GM12878 (cell line): ENCODE results near the gene CALHM3. TPM values are rescaled to one million over a fixed set of nuclear protein-coding genes. Genes with fewer than 3 reads are reported as not detected.

Source experiments
- ATAC-seq: fragments of 200-7000 bp; cut with Tn5 transposase; 3 replicates; pipeline ENCODE4 v1.9.1; 2020; ENCODE audit warnings: mild to moderate bottlenecking, moderate library complexity
- BruUV-seq: library from RNA; stranded (reverse); fragments of 400-500 nt; replicated peaks from 2 replicates; lab custom pipeline; 2021; lab: Mats Ljungman, UMichigan
- CTCF ChIA-PET: fragments of 300-600 bp; sonication (Branson Sonifier 250); formaldehyde crosslinking; extraction: SDS; loops from one replicate; lab custom pipeline; 2021; ENCODE audit warnings: inconsistent platforms; lab: Yijun Ruan, JAX
- POLR2A ChIA-PET: fragments of 350-600 bp; formaldehyde crosslinking; extraction: SDS; loops from one replicate; lab custom pipeline; 2021; ENCODE audit warnings: inconsistent platforms; lab: Charles Lee
- RAD21 ChIA-PET: fragments of 300-600 bp; sonication (Branson Sonifier 250); formaldehyde crosslinking; loops from one replicate; lab custom pipeline; 2023; ENCODE audit warnings: antibody characterized with exemption; ENCODE audit not compliant: unreplicated experiment; lab: Charles Lee
- SMC1A ChIA-PET: fragments of 300-600 bp; sonication (Branson Sonifier 250); formaldehyde crosslinking; loops from one replicate; lab custom pipeline; 2023; ENCODE audit not compliant: unreplicated experiment, uncharacterized antibody; lab: Charles Lee
- DNase-seq: peaks from one replicate; pipeline ENCODE4 v3.0.0-alpha.2; 2011; ENCODE audit warnings: low read depth, low spot score
- FAIRE-seq: peaks from 3 replicates; lab custom pipeline; 2011; peaks lifted over from hg19 to GRCh38; lab: Jason Lieb, UNC
- H2AFZ ChIP-seq: 2 replicates; pipeline ENCODE4 v1.6.0; 2011; ENCODE audit warnings: low read depth, low read length, control low read depth; ENCODE audit not compliant: control insufficient read depth
- H3K27ac ChIP-seq: 2 replicates; pipeline ENCODE4 v1.5.1; 2011; ENCODE audit warnings: control low read depth; ENCODE audit not compliant: control insufficient read depth, insufficient read depth
- H3K27me3 ChIP-seq, 2 experiments: replicated peaks in 1 of 2; 2 replicates each; pipeline versions ENCODE4 v1.6.0 to v1.6.1; 2011; ENCODE audit warnings: low read length in 1 of 2; ENCODE audit not compliant: control insufficient read depth in 2 of 2, insufficient read depth in 2 of 2
- H3K36me3 ChIP-seq, 2 experiments: 2 replicates each; pipeline ENCODE4 v1.5.1; 2011; ENCODE audit warnings: low read length in 1 of 2; ENCODE audit not compliant: control insufficient read depth in 2 of 2, insufficient read depth in 2 of 2
- H3K4me1 ChIP-seq: 2 replicates; pipeline ENCODE4 v1.6.1; 2011; ENCODE audit warnings: mild to moderate bottlenecking, low read length, moderate library complexity, mixed read lengths; ENCODE audit not compliant: control insufficient read depth, insufficient read depth
- H3K4me2 ChIP-seq: 2 replicates; pipeline ENCODE4 v1.6.0; 2011; ENCODE audit warnings: control low read depth; ENCODE audit not compliant: control insufficient read depth, insufficient read depth
- H3K4me3 ChIP-seq: fragments of 200-600 bp; sonication (generic); 2 replicates; pipeline ENCODE4 v1.5.1; 2016
- H3K79me2 ChIP-seq: 2 replicates; pipeline ENCODE4 v1.6.0; 2011; ENCODE audit warnings: low read length; ENCODE audit not compliant: control insufficient read depth, insufficient read depth
- H3K9ac ChIP-seq: 2 replicates; pipeline ENCODE4 v1.8.0; 2011; ENCODE audit warnings: low read length, control low read depth, mixed read lengths; ENCODE audit not compliant: control insufficient read depth, insufficient read depth
- H3K9me3 ChIP-seq: replicated peaks from 3 replicates; pipeline ENCODE4 v1.5.1; 2011; ENCODE audit warnings: mild to moderate bottlenecking, low read length; ENCODE audit not compliant: control insufficient read depth, insufficient read depth
- H4K20me1 ChIP-seq: 2 replicates; pipeline ENCODE4 v1.6.0; 2011; ENCODE audit not compliant: control insufficient read depth, insufficient read depth
- BHLHE40 ChIP-seq, 2 experiments: fragments of 450-650 bp in 1 of 2; IDR thresholded peaks; 2 replicates each; pipeline ENCODE4 v1.6.1; 2011 to 2017; ENCODE audit warnings: low read depth in 2 of 2, borderline replicate concordance in 1 of 2, improper control_type of control experiment in 1 of 2, low read length in 1 of 2, mild to moderate bottlenecking in 1 of 2
- DPF2 ChIP-seq: fragments of 450-650 bp; IDR thresholded peaks from 2 replicates; pipeline ENCODE4 v1.6.1; 2017; ENCODE audit warnings: mild to moderate bottlenecking
- FOXK2 ChIP-seq: fragments of 450-650 bp; IDR thresholded peaks from 2 replicates; pipeline ENCODE4 v1.6.1; 2017; ENCODE audit warnings: mild to moderate bottlenecking, moderate library complexity
- MXI1 ChIP-seq: fragments of 150-350 bp; IDR thresholded peaks from 2 replicates; pipeline ENCODE4 v1.6.1; 2011; ENCODE audit warnings: low read depth, mild to moderate bottlenecking, inconsistent platforms, low read length, improper control_type of control experiment
- MYC ChIP-seq: IDR thresholded peaks from 2 replicates; pipeline ENCODE4 v1.6.1; 2011; ENCODE audit warnings: mild to moderate bottlenecking, low read length, moderate library complexity, inconsistent platforms; ENCODE audit not compliant: insufficient read depth, insufficient replicate concordance, insufficient read length, severe bottlenecking
- NBN ChIP-seq: fragments of 450-650 bp; IDR thresholded peaks from 2 replicates; pipeline ENCODE4 v1.6.1; 2016
- NR2F1 ChIP-seq: fragments of 450-650 bp; conservative IDR thresholded peaks from 2 replicates; pipeline ENCODE4 v1.6.1; 2017; ENCODE audit warnings: mild to moderate bottlenecking
- WGBS: methylation state at CpG from one replicate; pipeline ENCODE4 v1.1.6; 2016; ENCODE audit warnings: low lambda C conversion rate; ENCODE audit not compliant: insufficient replicate concordance, insufficient coverage; ENCODE audit errors: missing lambda C conversion rate; 5-methylcytosine and 5-hydroxymethylcytosine counted together
- in situ Hi-C: fragments of 300-500 bp; cut with MboI; formaldehyde crosslinking; loops from 9 replicates; pipeline ENCODE4 v1.14.3; 2018; ENCODE audit warnings: mixed read lengths
- intact Hi-C: fragments of 100-400 bp; cut with micrococcal nuclease; formaldehyde crosslinking; loops from one replicate; pipeline ENCODE4 v1.14.2; 2022; ENCODE audit not compliant: unreplicated experiment
- polyA plus RNA-seq, 11 experiments: library from polyadenylated mRNA; depleted of rRNA in 4 of 11; unstranded in 6 of 11; stranded (reverse) in 5 of 11; fragments of >200 nt; fragmentation: Nextera tagmentation in 4 of 11; fragmentation: Illumina TruSeq in 1 of 11; extraction: Ambion mirVana in 4 of 11; extraction: Trizol in 1 of 11; gene quantifications; 1 replicate in 1 of 11; 2 replicates in 10 of 11; pipeline versions ENCODE4 v1.2.1 to v1.2.3, GENCODE V29; 2011 to 2016; ENCODE audit warnings: inconsistent platforms in 2 of 11, missing spikeins in 2 of 11, low read depth in 1 of 11
- total RNA-seq, 4 experiments: library from RNA; depleted of rRNA in 3 of 4; stranded (reverse); fragments of >200 nt in 3 of 4; fragmentation: Illumina TruSeq in 1 of 4; extraction: Trizol in 1 of 4; gene quantifications; 2 replicates each; pipeline versions ENCODE4 v1.2.1 to v1.2.3, GENCODE V29; 2013 to 2021
- TF ChIP-seq, protein P1 (sequence below): IDR thresholded peaks from 2 replicates; pipeline ENCODE4 v1.6.1; 2012; ENCODE audit warnings: improper control_type of control experiment, low read depth, low read length; ENCODE audit not compliant: insufficient replicate concordance

Gene CALHM3
- total and polyA plus RNA-seq, 10 of the 15 experiments (the other 5 are each of a cell fraction or from before 2014, with no cell fraction given): 0.03 to 0.42 (median 0.11) TPM; not detected in 5

DNA sequence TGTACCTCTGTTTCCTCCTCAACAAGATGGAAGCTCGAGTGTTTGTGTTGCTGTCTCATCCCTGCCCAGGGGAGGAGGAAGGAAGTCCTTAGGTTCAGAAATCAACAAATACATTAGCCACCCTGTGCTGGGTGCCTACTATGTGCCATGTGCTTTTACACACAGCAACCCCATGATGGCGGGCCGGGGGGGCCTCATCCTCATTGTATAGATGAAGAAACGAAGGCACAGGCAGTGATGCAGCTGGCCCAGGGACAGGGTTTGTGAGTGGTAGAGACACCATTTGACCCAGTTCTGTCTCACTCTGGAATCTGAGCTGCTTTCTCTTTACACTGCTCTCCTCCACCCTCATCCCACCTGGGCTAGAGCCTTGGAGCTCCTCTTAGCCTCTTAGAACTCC is 25.0 kb downstream of the CALHM3 start:
- Histone ChIP-seq H3K4me2 (no peak overlapping the region), H3K79me2 (peaks cover 26% of the 10 kb centered on the region), H3K9me3 (no peaks in the 10 kb centered on the region), H3K36me3 (peaks cover 2 to 3% of the 10 kb centered on the region in 2 experiments; a peak in 3 of 4 replicates), H2AFZ (peak overlapping the region; percentile 11; the same call in 1 of the 2 replicates), H3K27ac (no peak overlapping the region), H4K20me1 (no peaks in the 10 kb centered on the region), H3K4me3 (no peak overlapping the region), H3K4me1 (peaks cover 28% of the 10 kb centered on the region), H3K9ac (no peak overlapping the region), H3K27me3 (no peaks in the 10 kb centered on the region)
- POLR2A ChIA-PET: interaction anchor here (1.0 to 9.5 kb wide), 3 partner anchors 8 to 22 kb away, joined by 5 to 144 read pairs (median 35); no protein-coding TSS in a partner anchor
- 87% methylated on average over 4 of the region's 4 CpGs for WGBS
- FAIRE-seq (no peak), DNase-seq (no peak), ATAC-seq (no peak)
- RAD21 ChIA-PET: interaction anchor here (0.6 to 7.1 kb wide), 4 partner anchors 13 to 539 kb away, joined by 3 to 73 read pairs (median 56); no protein-coding TSS in a partner anchor
- no TSS peak for BruUV-seq
- intact Hi-C loops (no loop called here), in situ Hi-C loops (no loop called here)
- TF ChIP-seq FOXK2 (no peak), MXI1 (no peak)
- SMC1A ChIA-PET: interaction anchor here (1.1 to 9.6 kb wide), 6 partner anchors 9 to 37 kb away, joined by 3 to 124 read pairs (median 6); no protein-coding TSS in a partner anchor
- CTCF ChIA-PET: interaction anchor here (1.2 to 17.8 kb wide), 5 partner anchors 12 to 38 kb away, joined by 4 to 163 read pairs (median 27); partner anchors contain the start of gene CALHM3

DNA sequence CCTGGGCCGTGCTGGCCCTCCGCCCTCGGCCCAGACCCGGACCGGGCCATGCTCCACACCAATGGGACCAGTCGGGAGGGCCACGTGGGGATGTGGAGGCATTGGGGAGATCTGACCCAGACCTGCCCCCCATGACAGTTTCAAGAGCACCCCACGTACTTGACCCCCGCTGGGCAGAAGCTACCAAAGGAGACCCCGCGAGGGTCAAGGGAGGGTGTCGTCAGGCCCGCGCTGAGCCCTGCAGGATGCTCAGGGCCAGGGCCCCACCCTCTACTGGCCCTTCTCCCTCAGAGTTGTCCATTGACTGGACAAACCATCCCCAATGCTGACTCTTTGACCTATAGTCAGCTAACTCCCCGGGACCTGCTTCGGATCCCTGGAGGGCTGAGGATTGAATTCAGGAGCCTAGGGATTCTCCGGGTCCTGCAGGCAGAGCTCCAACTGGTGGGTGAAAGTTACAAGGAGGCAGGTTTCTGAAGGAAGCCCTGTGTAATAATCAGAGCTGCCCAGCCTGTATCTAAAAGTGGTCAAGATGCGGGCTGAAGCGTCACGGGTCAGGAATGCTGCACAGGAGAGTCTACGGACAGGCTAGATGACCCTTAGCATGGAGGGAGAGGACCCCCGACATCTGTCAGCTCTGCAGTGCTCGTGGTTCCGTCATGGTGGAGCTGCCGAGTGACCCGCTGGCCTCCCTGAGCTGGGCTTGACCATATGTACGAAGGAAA is 26.4 kb downstream of the CALHM3 start:
- in situ Hi-C loops (no loop called here), intact Hi-C loops (no loop called here)
- ChIA-PET SMC1A (interaction anchor here (0.7 to 9.6 kb wide), 10 partner anchors 10 to 38 kb away, joined by 3 to 124 read pairs (median 6); no protein-coding TSS in a partner anchor), CTCF (interaction anchor here (0.6 to 17.8 kb wide), 7 partner anchors 17 to 669 kb away, joined by 3 to 163 read pairs (median 27); partner anchors contain the start of genes CALHM3 and SFR1), RAD21 (interaction anchor here (0.6 to 7.1 kb wide), 8 partner anchors 14 to 90 kb away, joined by 3 to 73 read pairs (median 8); no protein-coding TSS in a partner anchor), POLR2A (interaction anchor here (1.3 to 9.5 kb wide), 5 partner anchors 10 to 57 kb away, joined by 3 to 144 read pairs (median 6); no protein-coding TSS in a partner anchor)
- WGBS: 29% methylated on average over 27 of the region's 27 CpGs
- H3K27me3 ChIP-seq: no peaks in the 10 kb centered on the region
- H3K4me1 ChIP-seq: peaks cover 22% of the 10 kb centered on the region
- H3K9me3 ChIP-seq: no peaks in the 10 kb centered on the region
- DNase-seq (no peak), FAIRE-seq (no peak), ATAC-seq (no peak; the same call in 2 of the 3 replicates)
- no TSS peak for BruUV-seq
- peak overlapping the region; percentile 75 for H3K9ac ChIP-seq
- H3K4me3 ChIP-seq: peak overlapping the region; percentile 98
- H3K4me2 ChIP-seq: peak overlapping the region; percentile 79
- H4K20me1 ChIP-seq: no peaks in the 10 kb centered on the region; the same call in 1 of the 2 replicates
- peaks cover 3 to 8% of the 10 kb centered on the region in 2 experiments for H3K36me3 ChIP-seq
- peak overlapping the region; percentile 83 for H3K27ac ChIP-seq
- H2AFZ ChIP-seq: peak overlapping the region; percentile 69
- H3K79me2 ChIP-seq: peaks cover 27% of the 10 kb centered on the region
- TF ChIP-seq NR2F1 (peak; percentile 55; the same call in 1 of the 2 replicates), BHLHE40 (IDR thresholded peaks at IDR 0.05; ENCODE audit: borderline replicate concordance in 1 of 2, low read depth in 2 of 2, low read length in 1 of 2) (peak in 1 of 2 experiments; percentile 30; a peak in 1 of 4 replicates), MYC (peak; percentile 19), DPF2 (peak; percentile 32; the same call in 1 of the 2 replicates), NBN (0 out of 2 replicates have a peak, but pooled peaks have one; percentile 40)
- TF ChIP-seq, protein P1, sequence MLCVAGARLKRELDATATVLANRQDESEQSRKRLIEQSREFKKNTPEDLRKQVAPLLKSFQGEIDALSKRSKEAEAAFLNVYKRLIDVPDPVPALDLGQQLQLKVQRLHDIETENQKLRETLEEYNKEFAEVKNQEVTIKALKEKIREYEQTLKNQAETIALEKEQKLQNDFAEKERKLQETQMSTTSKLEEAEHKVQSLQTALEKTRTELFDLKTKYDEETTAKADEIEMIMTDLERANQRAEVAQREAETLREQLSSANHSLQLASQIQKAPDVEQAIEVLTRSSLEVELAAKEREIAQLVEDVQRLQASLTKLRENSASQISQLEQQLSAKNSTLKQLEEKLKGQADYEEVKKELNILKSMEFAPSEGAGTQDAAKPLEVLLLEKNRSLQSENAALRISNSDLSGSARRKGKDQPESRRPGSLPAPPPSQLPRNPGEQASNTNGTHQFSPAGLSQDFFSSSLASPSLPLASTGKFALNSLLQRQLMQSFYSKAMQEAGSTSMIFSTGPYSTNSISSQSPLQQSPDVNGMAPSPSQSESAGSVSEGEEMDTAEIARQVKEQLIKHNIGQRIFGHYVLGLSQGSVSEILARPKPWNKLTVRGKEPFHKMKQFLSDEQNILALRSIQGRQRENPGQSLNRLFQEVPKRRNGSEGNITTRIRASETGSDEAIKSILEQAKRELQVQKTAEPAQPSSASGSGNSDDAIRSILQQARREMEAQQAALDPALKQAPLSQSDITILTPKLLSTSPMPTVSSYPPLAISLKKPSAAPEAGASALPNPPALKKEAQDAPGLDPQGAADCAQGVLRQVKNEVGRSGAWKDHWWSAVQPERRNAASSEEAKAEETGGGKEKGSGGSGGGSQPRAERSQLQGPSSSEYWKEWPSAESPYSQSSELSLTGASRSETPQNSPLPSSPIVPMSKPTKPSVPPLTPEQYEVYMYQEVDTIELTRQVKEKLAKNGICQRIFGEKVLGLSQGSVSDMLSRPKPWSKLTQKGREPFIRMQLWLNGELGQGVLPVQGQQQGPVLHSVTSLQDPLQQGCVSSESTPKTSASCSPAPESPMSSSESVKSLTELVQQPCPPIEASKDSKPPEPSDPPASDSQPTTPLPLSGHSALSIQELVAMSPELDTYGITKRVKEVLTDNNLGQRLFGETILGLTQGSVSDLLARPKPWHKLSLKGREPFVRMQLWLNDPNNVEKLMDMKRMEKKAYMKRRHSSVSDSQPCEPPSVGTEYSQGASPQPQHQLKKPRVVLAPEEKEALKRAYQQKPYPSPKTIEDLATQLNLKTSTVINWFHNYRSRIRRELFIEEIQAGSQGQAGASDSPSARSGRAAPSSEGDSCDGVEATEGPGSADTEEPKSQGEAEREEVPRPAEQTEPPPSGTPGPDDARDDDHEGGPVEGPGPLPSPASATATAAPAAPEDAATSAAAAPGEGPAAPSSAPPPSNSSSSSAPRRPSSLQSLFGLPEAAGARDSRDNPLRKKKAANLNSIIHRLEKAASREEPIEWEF: no peak
